HG03139 (cell line): Measurements from ENCODE around the gene S100A13.
"Not testable (repeated sequence)": the region's sequence is repeated elsewhere in the genome, so short reads cannot be mapped to it uniquely, and the experiment has no call there.

ENCODE experiments used
- ATAC-seq: cut with Tn5 transposase; IDR thresholded peaks from one replicate; pipeline ENCODE4 v1.9.1; 2021; ENCODE audit not compliant: unreplicated experiment

S100A13 gene

DNA sequence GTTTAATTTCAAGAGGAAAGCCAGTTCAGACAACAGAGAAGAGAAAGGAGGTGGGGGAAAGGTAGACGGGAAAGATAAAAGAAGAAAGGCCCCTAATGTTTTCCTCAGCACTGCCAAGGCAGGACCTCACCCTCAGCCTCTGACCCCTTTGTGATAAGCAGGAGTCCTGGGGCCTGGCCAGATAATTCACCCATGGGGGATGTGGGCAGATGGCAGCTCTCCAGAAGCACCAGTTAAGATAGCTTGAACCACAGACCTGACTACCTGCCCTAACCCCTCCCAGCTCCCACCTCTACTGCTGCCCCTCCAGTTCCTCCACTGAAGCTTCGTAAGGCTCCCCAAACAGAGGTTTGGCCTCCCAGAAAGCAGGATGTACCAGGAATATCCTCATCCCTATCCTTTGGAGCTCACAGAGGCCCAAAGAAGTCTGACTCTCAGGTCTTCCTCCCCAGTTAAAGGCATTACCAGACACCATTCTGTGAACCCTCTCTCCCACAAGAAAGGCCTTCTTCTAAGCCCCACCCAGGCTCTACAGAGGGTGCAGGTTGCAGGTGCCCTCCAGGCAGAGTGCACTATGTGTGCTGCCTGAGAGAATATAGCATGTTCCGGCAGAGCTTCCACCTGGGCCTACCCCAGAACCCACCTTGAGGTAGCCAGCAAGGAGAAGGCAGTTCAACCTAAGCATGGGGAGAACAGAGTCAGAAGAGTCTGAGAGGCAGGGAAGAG is 22.0 kb upstream of the S100A13 start:
- no peak for ATAC-seq

DNA sequence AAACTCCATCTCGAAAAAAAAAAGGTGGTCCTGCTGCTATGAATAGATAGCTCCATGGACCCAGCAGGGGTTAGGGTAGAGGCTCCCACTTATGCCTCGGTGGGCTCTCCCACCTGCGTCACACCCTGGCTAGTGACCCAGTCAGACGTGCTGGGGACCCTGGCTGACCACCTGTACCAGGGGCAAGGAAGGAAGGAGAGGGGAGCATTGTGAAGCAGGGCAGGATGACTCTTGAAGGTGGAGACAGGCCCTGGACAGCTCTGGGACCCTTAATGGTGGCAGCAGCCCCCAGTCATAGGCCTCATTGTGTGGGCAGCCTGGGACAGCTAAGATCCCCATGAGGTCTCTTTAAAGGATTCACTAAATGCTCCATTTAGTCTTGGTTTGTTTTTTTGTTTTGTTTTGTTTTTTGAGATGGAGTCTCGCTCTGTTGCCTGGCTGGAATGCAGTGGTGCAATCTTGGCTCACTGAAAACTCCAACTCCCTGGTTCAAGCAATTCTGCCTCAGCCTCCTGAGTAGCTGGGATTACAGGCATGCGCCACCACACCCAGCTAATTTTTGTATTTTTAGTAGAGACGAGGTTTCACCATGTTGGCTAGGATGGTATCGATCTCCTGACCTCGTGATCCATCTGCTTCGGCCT is 20.8 kb upstream of the S100A13 start:
- no peak for ATAC-seq

DNA sequence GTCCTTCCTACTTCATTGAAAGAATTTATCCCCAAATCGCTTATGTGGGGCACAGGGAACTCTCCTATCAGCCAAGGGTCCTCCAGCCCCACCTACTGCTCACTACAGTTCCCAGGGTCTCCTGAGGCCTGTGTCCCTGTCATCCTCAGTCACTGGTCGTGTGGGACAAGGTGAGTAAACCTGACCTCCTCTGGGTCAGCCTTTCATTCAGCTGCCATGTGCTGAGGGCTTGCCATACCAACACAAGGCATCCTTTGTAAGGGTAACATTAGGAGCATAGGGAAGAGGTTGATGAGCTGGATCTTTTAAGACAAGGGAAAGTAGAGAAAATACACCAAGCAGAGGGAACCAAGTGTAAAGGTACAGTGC is 20.0 kb upstream of the S100A13 start:
- ATAC-seq, result no peak

DNA sequence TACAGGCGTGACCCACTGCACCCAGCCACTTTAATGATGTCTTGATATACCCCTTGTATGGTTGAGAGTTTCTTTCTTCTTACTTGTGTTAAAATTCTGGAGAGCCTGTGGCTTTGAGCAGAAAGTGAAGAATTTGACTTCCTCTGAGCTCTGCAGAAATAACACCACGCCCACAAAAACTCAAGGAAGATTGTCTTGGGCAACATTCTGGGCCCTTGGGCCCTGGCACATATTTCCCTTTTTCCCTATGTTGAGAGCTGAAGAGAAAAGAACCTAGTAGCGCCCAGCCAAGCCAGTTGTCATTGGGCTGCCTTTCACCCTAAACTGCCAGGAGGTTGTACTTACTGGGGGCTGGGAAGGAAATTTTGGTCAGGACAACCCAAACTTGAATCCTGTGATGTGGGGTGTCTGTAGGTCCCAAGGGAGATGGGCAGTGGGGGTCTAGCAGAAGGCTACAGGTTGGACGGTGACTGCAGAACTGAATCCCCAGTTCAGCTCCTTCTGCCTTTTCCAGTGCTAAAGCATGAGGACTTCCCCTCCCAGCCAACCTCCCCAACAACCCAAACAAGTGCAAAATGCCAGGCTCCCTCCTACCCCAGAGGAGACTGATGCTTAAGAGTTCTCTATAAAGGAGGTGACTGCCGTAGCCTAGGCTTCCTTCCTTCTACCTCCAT is 19.5 kb upstream of the S100A13 start:
- ATAC-seq, result no peak

DNA sequence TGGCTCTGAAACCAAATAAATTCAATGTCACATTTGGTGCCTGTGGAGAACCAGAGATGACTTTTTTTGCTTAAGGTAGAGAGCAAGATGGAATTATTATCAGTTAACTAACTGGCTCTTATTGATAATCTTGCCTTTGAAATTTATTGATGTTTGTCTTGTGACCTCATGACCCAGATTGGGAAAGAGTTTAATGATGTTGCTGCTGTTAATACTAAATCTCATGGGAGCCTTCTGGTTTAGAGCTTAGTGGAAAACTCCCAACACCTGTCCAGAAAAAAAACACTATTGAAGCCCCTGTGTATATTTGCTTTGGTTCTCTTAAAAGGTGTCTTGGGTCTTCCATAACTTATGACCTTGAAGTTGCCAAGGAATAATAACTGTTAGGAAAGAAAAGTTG is 16.5 kb upstream of the S100A13 start:
- no peak for ATAC-seq

DNA sequence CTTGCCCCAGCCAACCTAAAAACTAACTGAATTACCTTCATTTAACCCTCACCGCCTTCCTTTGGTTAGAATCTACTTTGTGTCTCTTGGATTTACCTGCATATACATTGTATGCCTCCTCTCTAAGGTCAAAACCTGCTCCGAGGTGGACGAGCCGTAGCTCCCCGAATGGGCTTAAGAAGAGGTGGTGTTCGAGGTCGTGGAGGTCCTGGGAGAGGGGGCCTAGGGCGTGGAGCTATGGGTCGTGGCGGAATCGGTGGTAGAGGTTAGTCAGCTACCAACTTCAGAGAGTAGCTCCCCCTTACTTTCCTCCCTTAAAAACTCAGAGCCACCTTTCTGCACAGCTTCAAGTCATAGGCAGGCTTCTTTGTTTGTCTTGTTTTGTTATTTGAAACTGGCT is 15.8 kb upstream of the S100A13 start:
- ATAC-seq, result no peak

DNA sequence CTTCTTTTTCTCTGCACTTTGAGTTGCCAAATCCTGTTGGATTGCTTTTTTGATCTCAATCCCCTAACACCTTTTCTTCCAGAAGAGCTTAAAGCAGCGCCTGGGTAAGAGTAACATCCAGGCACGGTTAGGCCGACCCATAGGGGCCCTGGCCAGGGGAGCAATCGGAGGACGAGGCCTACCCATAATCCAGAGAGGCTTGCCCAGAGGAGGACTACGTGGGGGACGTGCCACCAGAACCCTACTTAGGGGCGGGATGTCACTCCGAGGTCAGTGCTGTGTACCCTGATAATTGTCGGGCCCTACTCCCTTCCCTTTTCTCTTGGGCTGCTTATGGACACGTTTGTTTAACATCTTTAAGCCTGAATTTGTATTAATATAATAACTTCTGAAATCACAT is 14.9 kb upstream of the S100A13 start:
- ATAC-seq, result no peak

DNA sequence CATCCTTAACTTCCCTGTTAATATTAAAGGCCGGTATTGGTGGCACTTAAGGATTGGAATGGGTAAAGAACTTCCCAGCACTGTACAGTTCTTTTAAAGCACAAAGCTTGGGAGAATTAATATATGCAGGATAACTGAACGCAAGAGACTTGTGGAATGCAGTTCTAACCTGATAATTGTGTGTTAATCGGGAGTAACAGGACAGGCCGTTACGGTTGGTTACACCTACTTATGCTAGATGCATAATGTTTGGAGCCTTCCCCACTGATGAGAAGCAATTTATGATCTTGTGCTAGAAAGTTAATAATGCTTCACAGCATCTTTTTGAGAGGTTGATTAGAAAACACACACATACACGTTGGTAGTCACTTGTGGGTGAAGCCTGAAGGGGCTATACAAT is 13.6 kb upstream of the S100A13 start:
- ATAC-seq, result no peak

DNA sequence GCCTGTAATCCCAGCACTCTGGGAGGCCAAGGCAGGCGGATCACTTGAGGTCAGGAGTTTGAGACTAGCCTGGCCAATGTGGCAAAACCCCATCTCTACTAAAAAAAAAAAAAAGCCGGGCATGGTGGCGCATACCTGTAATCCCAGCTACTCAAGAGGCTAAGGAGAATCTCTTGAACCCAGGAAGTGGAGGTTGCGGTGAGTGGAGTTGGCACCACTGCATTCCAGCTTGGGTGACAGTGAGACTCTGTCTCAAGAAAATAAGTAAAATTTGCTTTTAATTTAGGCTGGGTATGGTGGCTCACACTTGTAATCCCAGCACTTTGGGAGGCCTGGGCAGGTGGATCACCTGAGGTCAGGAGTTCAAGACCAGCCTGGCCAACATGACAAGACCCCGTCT is 12.9 kb upstream of the S100A13 start:
- ATAC-seq, result not testable (repeated sequence)

DNA sequence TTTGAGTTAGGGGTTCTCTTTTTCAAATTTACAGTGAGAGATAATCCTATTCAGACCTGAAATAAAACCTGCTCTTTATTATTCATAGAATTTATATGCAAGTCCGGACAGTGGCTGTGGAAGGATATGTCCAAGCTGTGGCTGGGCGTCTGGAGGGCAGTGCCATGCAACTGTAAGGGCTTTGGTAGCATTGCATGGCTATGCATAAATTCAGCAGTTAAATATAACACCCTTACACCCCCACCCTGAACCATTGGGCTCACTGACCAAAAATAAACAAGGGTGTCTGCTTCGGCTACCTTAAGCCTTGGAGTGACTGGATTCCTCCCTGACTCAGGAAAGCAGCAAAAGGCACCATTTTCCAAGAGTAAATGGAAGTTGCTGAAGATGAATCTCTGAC is 12.0 kb upstream of the S100A13 start:
- ATAC-seq, result no peak

DNA sequence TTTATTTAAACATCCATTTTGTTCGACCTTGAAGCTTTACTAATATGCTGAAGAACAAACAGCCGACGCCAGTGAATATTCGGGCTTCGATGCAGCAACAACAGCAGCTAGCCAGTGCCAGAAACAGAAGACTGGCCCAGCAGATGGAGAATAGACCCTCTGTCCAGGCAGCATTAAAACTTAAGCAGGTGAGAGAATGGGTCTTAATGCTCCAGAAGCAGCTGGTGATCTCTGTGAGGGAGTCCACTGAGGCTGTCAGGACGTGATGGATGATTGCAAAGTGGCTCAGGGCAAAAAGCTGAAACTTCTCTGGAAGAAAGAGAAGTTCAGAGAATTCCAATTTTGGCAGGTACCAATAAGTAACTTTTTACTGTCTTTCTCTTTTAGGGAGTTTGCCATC is 11.0 kb upstream of the S100A13 start:
- ATAC-seq, result no peak

DNA sequence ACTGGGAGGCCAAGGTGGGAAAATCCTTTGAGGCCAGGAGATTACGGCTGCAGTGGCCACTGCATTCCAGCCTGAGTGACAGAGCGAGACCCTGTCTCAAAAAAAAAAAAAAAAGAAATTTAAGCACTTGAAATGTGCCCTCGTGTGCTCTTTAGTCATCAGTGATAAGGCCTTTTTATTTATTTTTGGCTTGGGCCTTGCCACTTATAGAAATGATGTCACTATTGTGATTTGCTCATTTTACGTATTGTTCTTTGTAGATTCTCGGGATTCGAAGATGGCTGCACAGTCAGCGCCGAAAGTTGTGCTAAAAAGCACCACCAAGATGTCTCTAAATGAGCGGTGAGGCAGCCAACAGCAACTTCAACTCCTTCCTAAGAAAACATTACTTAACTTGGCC is 9.0 kb upstream of the S100A13 start:
- ATAC-seq, result no peak

DNA sequence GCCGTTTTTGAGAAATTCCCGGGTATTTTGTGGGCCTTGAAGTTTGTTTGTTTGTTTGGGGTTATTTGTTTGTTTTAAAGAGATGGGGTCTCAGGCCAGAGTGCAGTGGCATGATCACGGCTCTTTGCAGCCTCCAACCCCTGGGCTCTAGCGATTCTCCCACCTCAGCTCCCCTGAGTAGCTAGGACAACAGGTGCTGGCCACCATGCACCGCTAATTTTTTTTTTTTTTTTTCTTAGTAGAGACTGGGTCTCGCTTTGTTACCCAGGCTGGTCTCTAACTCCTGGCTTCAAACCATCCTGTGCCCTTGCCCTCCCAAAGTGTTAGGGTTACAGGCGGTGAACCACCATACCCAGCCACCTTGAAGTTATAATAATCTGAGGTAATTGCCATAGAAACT is 8.6 kb upstream of the S100A13 start:
- ATAC-seq, result no peak

DNA sequence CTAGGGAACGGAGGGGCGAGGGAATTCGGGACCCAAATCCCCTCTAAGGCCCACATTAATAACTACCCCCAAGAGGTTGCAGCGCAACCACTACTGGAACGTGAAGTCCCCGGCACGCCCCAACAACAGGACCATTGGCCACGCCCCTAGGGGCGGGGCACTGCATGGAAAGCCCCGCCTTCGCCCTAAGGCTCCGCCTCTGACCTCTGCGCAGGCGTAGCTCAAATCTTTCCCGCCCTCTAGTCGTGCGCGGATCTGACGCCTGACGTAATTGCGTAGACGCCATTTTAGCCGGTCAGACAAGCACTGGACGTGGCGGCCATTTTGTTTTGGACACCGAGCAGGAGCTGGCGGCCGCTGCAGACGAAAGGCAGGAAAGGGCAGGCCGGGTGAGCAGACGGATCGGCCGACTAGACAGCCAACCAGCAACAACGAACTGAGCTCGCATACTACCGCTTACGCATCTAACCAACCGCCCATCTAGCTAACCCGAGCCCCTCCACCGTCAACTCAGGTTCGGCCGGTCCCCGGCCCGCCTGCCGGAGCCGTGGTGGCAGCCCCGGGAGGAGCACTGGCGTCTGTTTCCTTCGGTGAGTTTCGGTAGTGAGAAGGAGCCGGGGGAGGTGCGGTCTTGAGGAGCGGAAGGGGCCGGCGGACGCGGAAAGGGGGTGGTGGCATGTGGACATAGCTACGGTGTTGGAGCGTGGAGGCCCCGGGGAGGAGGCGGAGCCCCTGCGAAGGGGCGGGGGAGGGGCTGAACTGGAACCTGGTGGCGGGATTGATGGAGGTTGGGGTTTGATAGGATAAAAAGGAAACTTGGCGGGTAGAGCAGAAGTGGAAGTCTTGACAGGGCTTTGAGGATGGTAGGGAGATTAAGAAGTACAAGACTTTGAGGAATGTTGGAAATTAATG is 6.7 kb upstream of the S100A13 start, which contains the start of gene CHTOP:
Gene CHTOP, plus strand, starts transcription at position 313 of the 912 bp plus-strand sequence. CDS start 2,523 bp downstream, outside the sequence.
- ATAC-seq, result peak; percentile 80

DNA sequence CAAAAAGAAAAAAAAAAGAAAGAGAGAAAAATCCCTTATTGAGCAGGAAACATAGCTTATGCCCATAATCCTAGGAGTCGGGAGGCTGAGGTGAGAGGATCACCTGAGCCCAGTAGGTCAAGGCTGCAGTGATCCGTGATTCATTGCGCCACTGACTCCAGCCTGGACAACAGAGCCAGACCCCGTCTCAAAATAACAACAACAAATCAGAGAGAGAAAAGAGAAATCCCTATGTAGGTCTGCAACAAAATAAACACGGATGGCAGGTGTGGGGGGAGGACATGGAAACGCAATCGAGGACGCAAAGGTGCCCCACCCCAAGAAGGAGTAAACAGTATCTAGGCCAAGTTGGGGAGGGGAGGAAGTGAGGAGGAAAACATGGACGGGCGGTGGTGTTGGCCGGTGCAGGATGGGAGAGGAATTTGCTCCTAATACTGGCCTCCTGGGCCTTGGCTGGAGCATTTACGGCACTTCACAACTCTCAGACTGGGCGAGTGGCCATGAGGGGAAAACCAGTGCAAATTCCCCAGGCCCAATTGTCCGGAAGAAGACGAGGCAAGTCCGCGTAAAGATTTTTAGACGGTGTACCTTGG is 6.0 kb upstream of the S100A13 start:
- no peak for ATAC-seq

DNA sequence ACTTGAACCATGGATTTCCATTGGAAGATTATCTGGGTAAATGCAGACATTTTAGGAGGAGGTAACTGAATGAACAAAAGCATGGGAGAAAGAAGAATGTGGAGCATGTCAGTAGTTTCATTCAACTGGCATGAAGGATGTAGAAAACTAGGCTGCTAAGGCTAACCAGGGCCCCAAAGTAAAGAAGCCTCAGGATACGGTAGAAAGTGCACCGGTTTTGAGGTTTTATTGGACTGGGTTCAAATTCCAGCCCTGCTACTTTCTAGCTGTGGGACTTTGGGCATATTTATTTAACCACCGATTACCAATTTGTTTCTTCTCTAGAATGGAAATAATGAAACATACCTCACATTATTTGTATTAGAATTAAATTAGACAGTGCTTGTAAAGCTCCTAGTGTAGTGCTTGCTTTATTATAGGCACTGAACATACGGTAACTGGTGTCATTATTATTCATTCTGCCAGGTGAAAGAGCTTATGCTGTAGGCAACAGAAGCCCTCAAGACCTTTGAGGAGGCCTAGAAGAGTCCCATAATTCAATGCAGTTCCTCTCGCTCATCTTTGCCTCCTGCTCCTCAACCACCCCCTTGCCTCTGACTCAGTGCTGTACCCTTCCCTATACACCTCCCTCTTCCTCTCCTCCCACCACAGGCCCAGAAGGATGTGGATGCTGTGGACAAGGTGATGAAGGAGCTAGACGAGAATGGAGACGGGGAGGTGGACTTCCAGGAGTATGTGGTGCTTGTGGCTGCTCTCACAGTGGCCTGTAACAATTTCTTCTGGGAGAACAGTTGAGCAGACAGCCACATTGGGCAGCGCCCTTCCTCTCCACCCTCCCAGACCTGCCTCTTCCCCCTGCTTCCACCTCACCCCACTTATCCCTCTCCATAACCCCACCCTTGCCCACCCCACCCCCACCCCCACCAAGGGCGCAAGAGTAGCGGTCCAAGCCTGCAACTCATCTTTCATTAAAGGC is 4.0 kb upstream of the S100A13 start:
- ATAC-seq, result no peak

DNA sequence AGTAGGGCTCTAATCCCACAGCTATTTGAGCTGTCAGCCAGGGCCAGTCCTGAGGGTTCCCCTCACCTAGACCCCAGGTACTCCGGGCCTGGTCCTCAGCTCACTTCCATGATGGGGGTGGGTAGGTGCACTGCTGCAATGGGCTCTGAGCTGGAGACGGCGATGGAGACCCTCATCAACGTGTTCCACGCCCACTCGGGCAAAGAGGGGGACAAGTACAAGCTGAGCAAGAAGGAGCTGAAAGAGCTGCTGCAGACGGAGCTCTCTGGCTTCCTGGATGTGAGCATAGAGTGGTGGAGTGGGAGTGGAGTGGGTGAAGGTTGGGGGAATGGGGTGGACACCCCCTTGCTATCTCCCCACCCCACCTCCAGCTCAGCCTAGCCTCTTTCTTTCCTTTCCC is 3.1 kb upstream of the S100A13 start:
- no peak for ATAC-seq

DNA sequence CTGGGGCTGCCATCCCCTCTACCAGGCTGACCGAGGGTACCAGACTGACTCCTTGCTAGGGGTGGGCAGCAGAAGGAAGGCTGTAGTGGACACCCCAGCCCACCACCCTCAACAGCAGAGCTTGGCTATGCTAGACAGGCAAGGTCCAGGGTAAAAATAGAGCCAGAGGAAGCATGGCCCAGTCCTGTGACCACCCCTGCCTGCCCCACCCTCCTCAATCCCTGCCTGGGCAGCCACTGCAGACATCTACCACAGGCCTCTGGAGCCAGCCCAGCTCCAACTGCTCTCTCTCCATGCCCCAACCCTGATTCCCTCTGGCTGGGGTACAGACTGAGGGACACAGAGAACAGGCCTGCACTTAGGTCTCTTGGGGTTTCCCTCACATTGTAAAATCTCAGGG is 2.7 kb upstream of the S100A13 start:
- ATAC-seq, result no peak

DNA sequence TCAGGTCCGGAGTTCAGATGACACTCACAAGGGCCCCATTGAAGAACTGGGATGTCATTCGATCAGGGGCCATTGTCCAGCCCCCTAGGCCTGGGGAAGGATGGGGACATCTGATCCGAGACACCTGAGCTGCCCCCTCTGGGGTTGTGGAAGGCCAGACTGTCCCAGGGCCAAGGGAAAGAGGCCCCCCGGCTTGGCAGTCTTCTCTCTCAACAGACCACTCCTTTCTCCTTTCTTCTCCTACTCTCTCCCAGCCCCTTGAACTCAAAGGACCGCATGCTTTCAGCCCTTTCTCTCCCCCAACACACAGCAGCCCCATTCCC is 2.0 kb upstream of the S100A13 start:
- no peak for ATAC-seq
